Measurements from ENCODE around the gene NOP14. TPM values are rescaled to one million over a fixed set of nuclear protein-coding genes. Genes with fewer than 3 reads are reported as not detected.
A peak's percentile ranks its signal among the peaks of the same experiment; 100 is the strongest.
"Not testable (repeated sequence)": the region's sequence is repeated elsewhere in the genome, so short reads cannot be mapped to it uniquely, and the experiment has no call there.

The NOP14 gene
- total RNA-seq, 1 donor from 2014 or later = 35.3 TPM

GRCh38 chr4:2961421-2961810 is 1.8 kb downstream of the NOP14 start:
- Histone ChIP-seq H3K4me3 (ENCODE audit: insufficient read depth, low read depth, low read length) (peak overlapping the region; percentile 99), H4K20me1 (ENCODE audit: insufficient read depth, low read length) (peaks cover 56% of the 10 kb centered on the region), H3K9me3 (ENCODE audit: insufficient read depth, low read depth, low read length) (no peaks in the 10 kb centered on the region), H2AFZ (ENCODE audit: low read depth, low read length) (no peak overlapping the region), H3K9ac (ENCODE audit: low read length) (peak overlapping the region; percentile 90), H3K27ac (ENCODE audit: low read depth, low read length) (no peak overlapping the region), H3K4me1 (ENCODE audit: insufficient read depth, low read length) (peaks cover 28% of the 10 kb centered on the region), H3K4me2 (ENCODE audit: low read length) (peak overlapping the region; percentile 89), H3K79me2 (ENCODE audit: insufficient read depth, low read length) (peaks cover 72% of the 10 kb centered on the region), H3K36me3 (ENCODE audit: insufficient read depth, low read length) (peaks cover 8% of the 10 kb centered on the region), H3K27me3 (ENCODE audit: insufficient read depth, low read length) (no peaks in the 10 kb centered on the region)
- Mint-ChIP-seq H3K27me3 (ENCODE audit: low read depth, unreplicated experiment) (no peaks in the 10 kb centered on the region), H3K9me3 (ENCODE audit: unreplicated experiment) (no peaks in the 10 kb centered on the region), H3K36me3 (ENCODE audit: low read depth, unreplicated experiment) (peaks cover 9% of the 10 kb centered on the region), H3K4me1 (ENCODE audit: low read depth, unreplicated experiment) (peaks cover 31% of the 10 kb centered on the region), H3K27ac (ENCODE audit: unreplicated experiment) (peak overlapping the region; percentile 14), H3K4me3 (ENCODE audit: unreplicated experiment) (peak overlapping the region; percentile 97)
- DNase-seq (ENCODE audit: low read depth) (no peak), FAIRE-seq (no peak)
- no peak for TF ChIP-seq CTCF (IDR thresholded peaks at IDR 0.05; ENCODE audit: insufficient read depth, low read depth, low read length)
- TF ChIP-seq EZH2 (IDR thresholded peaks at IDR 0.05; ENCODE audit: insufficient read depth, low read length) = no peak

GRCh38 chr4:2960450-2960849 is 2.8 kb downstream of the NOP14 start:
- not testable (repeated sequence) for H3K36me3 Mint-ChIP-seq (ENCODE audit: low read depth, unreplicated experiment); H3K27ac Mint-ChIP-seq (ENCODE audit: unreplicated experiment); FAIRE-seq; H3K9me3 Mint-ChIP-seq (ENCODE audit: unreplicated experiment); H3K4me2 ChIP-seq (ENCODE audit: low read length); DNase-seq (ENCODE audit: low read depth); H3K27me3 ChIP-seq (ENCODE audit: insufficient read depth, low read length); H2AFZ ChIP-seq (ENCODE audit: low read depth, low read length); H3K4me3 Mint-ChIP-seq (ENCODE audit: unreplicated experiment); H3K9ac ChIP-seq (ENCODE audit: low read length); H3K4me3 ChIP-seq (ENCODE audit: insufficient read depth, low read depth, low read length); H3K9me3 ChIP-seq (ENCODE audit: insufficient read depth, low read depth, low read length); H3K27ac ChIP-seq (ENCODE audit: low read depth, low read length); H3K27me3 Mint-ChIP-seq (ENCODE audit: low read depth, unreplicated experiment)
- Histone ChIP-seq H3K79me2 (ENCODE audit: insufficient read depth, low read length) (peaks cover 78% of the 10 kb centered on the region), H3K4me1 (ENCODE audit: insufficient read depth, low read length) (peaks cover 28% of the 10 kb centered on the region), H3K36me3 (ENCODE audit: insufficient read depth, low read length) (peaks cover 16% of the 10 kb centered on the region), H4K20me1 (ENCODE audit: insufficient read depth, low read length) (peaks cover 64% of the 10 kb centered on the region)
- peaks cover 31% of the 10 kb centered on the region for H3K4me1 Mint-ChIP-seq (ENCODE audit: low read depth, unreplicated experiment)

GRCh38 chr4:2958446-2958845 is 4.8 kb downstream of the NOP14 start:
- Histone ChIP-seq H3K9ac (ENCODE audit: low read length) (peak overlapping the region; percentile 18), H3K4me1 (ENCODE audit: insufficient read depth, low read length) (peaks cover 24% of the 10 kb centered on the region), H3K79me2 (ENCODE audit: insufficient read depth, low read length) (peaks cover 68% of the 10 kb centered on the region), H3K27ac (ENCODE audit: low read depth, low read length) (peak overlapping the region; percentile 52), H3K36me3 (ENCODE audit: insufficient read depth, low read length) (peaks cover 21% of the 10 kb centered on the region), H4K20me1 (ENCODE audit: insufficient read depth, low read length) (peaks cover 64% of the 10 kb centered on the region), H3K4me3 (ENCODE audit: insufficient read depth, low read depth, low read length) (no peak overlapping the region), H3K27me3 (ENCODE audit: insufficient read depth, low read length) (no peaks in the 10 kb centered on the region), H3K9me3 (ENCODE audit: insufficient read depth, low read depth, low read length) (no peaks in the 10 kb centered on the region), H2AFZ (ENCODE audit: low read depth, low read length) (no peak overlapping the region), H3K4me2 (ENCODE audit: low read length) (peak overlapping the region; percentile 44)
- DNase-seq (ENCODE audit: low read depth) (peak; percentile 80), FAIRE-seq (no peak)
- H3K27me3 Mint-ChIP-seq (ENCODE audit: low read depth, unreplicated experiment) = no peaks in the 10 kb centered on the region
- TF ChIP-seq EZH2 (IDR thresholded peaks at IDR 0.05; ENCODE audit: insufficient read depth, low read length) (no peak), CTCF (IDR thresholded peaks at IDR 0.05; ENCODE audit: insufficient read depth, low read depth, low read length) (no peak)
- no peaks in the 10 kb centered on the region for H3K9me3 Mint-ChIP-seq (ENCODE audit: unreplicated experiment)
- H3K36me3 Mint-ChIP-seq (ENCODE audit: low read depth, unreplicated experiment) = peaks cover 20% of the 10 kb centered on the region
- peaks cover 30% of the 10 kb centered on the region for H3K4me1 Mint-ChIP-seq (ENCODE audit: low read depth, unreplicated experiment)
- H3K27ac Mint-ChIP-seq (ENCODE audit: unreplicated experiment) = peak overlapping the region; percentile 90
- H3K4me3 Mint-ChIP-seq (ENCODE audit: unreplicated experiment) = peak overlapping the region; percentile 0

GRCh38 chr4:2955186-2956044 is 7.8 kb downstream of the NOP14 start:
- H3K4me1 ChIP-seq (ENCODE audit: insufficient read depth, low read length) = peaks cover 14% of the 10 kb centered on the region
- not testable (repeated sequence) for H3K9me3 ChIP-seq (ENCODE audit: insufficient read depth, low read depth, low read length); H3K4me2 ChIP-seq (ENCODE audit: low read length); FAIRE-seq; H3K4me3 ChIP-seq (ENCODE audit: insufficient read depth, low read depth, low read length); H3K27ac Mint-ChIP-seq (ENCODE audit: unreplicated experiment); H3K27ac ChIP-seq (ENCODE audit: low read depth, low read length); H2AFZ ChIP-seq (ENCODE audit: low read depth, low read length); H3K27me3 ChIP-seq (ENCODE audit: insufficient read depth, low read length); H3K9me3 Mint-ChIP-seq (ENCODE audit: unreplicated experiment); H3K27me3 Mint-ChIP-seq (ENCODE audit: low read depth, unreplicated experiment); DNase-seq (ENCODE audit: low read depth); H3K4me3 Mint-ChIP-seq (ENCODE audit: unreplicated experiment); H3K9ac ChIP-seq (ENCODE audit: low read length)
- peaks cover 58% of the 10 kb centered on the region for H4K20me1 ChIP-seq (ENCODE audit: insufficient read depth, low read length)
- H3K36me3 ChIP-seq (ENCODE audit: insufficient read depth, low read length) = peaks cover 43% of the 10 kb centered on the region
- H3K36me3 Mint-ChIP-seq (ENCODE audit: low read depth, unreplicated experiment) = peaks cover 33% of the 10 kb centered on the region
- H3K79me2 ChIP-seq (ENCODE audit: insufficient read depth, low read length) = peaks cover 46% of the 10 kb centered on the region
- H3K4me1 Mint-ChIP-seq (ENCODE audit: low read depth, unreplicated experiment) = peaks cover 26% of the 10 kb centered on the region
